WTC11 (cell line): Measurements from ENCODE around the gene ARHGEF38. TPM values are rescaled to one million over a fixed set of nuclear protein-coding genes. Genes with fewer than 3 reads are reported as not detected.

Source experiments
- ATAC-seq: fragments of 200-7000 bp; cut with Tn5 transposase; 2 replicates; pipeline ENCODE4 v1.10.0; 2021; ENCODE audit warnings: mild to moderate bottlenecking, moderate library complexity
- CTCF ChIA-PET: fragments of 300-600 bp; sonication (Branson Sonifier 250); formaldehyde crosslinking; loops from one replicate; lab custom pipeline; 2021; ENCODE audit warnings: antibody characterized with exemption; lab: Charles Lee
- POLR2A ChIA-PET: fragments of 350-600 bp; sonication (Branson Sonifier 250); formaldehyde crosslinking; loops from one replicate; lab custom pipeline; 2021; ENCODE audit warnings: antibody characterized with exemption; lab: Charles Lee
- DNase-seq: peaks from one replicate; pipeline ENCODE4 v3.0.0; 2021; ENCODE audit warnings: low spot score
- H3K27ac Mint-ChIP-seq: 2 replicates; pipeline ENCODE4 v1.8.0; 2021; ENCODE audit warnings: mixed read lengths
- H3K27me3 Mint-ChIP-seq: 2 replicates; pipeline ENCODE4 v1.8.0; 2021; ENCODE audit warnings: low read depth, mild to moderate bottlenecking, moderate library complexity, mixed read lengths
- H3K36me3 Mint-ChIP-seq: 2 replicates; pipeline ENCODE4 v1.8.0; 2021; ENCODE audit warnings: mixed read lengths
- H3K4me1 Mint-ChIP-seq: 2 replicates; pipeline ENCODE4 v1.8.0; 2022; ENCODE audit warnings: mixed read lengths
- H3K4me3 Mint-ChIP-seq: 2 replicates; pipeline ENCODE4 v1.8.0; 2021; ENCODE audit warnings: mild to moderate bottlenecking, moderate library complexity, mixed read lengths
- H3K9me3 Mint-ChIP-seq: 2 replicates; pipeline ENCODE4 v1.8.0; 2021; ENCODE audit warnings: mixed read lengths
- ATF1 ChIP-seq: sonication (generic); formaldehyde crosslinking; IDR thresholded peaks from 2 replicates; pipeline ENCODE4 v1.8.1; 2023; ENCODE audit warnings: mild to moderate bottlenecking, moderate library complexity, missing genetic modification reagents
- NR1H2 ChIP-seq: sonication (generic); formaldehyde crosslinking; IDR thresholded peaks from 2 replicates; pipeline ENCODE4 v1.9.0; 2021; ENCODE audit warnings: mild to moderate bottlenecking, moderate library complexity, missing genetic modification reagents
- RELA ChIP-seq: sonication (generic); formaldehyde crosslinking; IDR thresholded peaks from 2 replicates; pipeline ENCODE4 v1.8.1; 2022; ENCODE audit warnings: missing genetic modification reagents, mild to moderate bottlenecking, borderline replicate concordance
- RORB ChIP-seq: fragments of 250-450 bp; sonication (Bioruptor Pico); IDR thresholded peaks from 2 replicates; pipeline ENCODE4 v1.9.0; 2021; ENCODE audit warnings: mild to moderate bottlenecking
- SMAD4 ChIP-seq: sonication (generic); formaldehyde crosslinking; IDR thresholded peaks from 2 replicates; pipeline ENCODE4 v1.8.0; 2022; ENCODE audit warnings: mild to moderate bottlenecking, missing genetic modification reagents
- TEAD4 ChIP-seq: sonication (generic); formaldehyde crosslinking; IDR thresholded peaks from 2 replicates; pipeline ENCODE4 v1.8.0; 2022; ENCODE audit warnings: mild to moderate bottlenecking, missing genetic modification reagents
- ZNF121 ChIP-seq: sonication (generic); formaldehyde crosslinking; IDR thresholded peaks from 2 replicates; pipeline ENCODE4 v1.8.0; 2023; ENCODE audit warnings: missing genetic modification reagents
- ZNF232 ChIP-seq: sonication (generic); formaldehyde crosslinking; IDR thresholded peaks from 2 replicates; pipeline ENCODE4 v1.8.0; 2022; ENCODE audit warnings: mild to moderate bottlenecking, missing genetic modification reagents
- ZNF263 ChIP-seq: sonication (generic); formaldehyde crosslinking; IDR thresholded peaks from 2 replicates; pipeline ENCODE4 v1.8.1; 2022; ENCODE audit warnings: low read depth, mild to moderate bottlenecking, moderate library complexity, missing genetic modification reagents
- ZNF416 ChIP-seq: fragments of 250-450 bp; sonication (Bioruptor Pico); IDR thresholded peaks from 2 replicates; pipeline ENCODE4 v1.9.0; 2021; ENCODE audit warnings: mild to moderate bottlenecking, inconsistent platforms
- ZNF671 ChIP-seq: fragments of 250-450 bp; sonication (Bioruptor Pico); IDR thresholded peaks from 2 replicates; pipeline ENCODE4 v1.8.0; 2021; ENCODE audit warnings: mild to moderate bottlenecking
- total RNA-seq: library from RNA; stranded (reverse); gene quantifications from 3 replicates; pipeline ENCODE4 v1.2.3, GENCODE V29; 2021
- TF ChIP-seq, protein P1 (sequence below): sonication (generic); formaldehyde crosslinking; conservative IDR thresholded peaks from 2 replicates; pipeline ENCODE4 v1.8.1; 2022; ENCODE audit warnings: mild to moderate bottlenecking, missing genetic modification reagents
- TF ChIP-seq, protein P2 (sequence below): sonication (generic); formaldehyde crosslinking; IDR thresholded peaks from 2 replicates; pipeline ENCODE4 v1.8.0; 2022; ENCODE audit warnings: mild to moderate bottlenecking, missing genetic modification reagents
- TF ChIP-seq, protein P3 (sequence below): sonication (generic); formaldehyde crosslinking; IDR thresholded peaks from 2 replicates; pipeline ENCODE4 v1.8.1; 2022; ENCODE audit warnings: low read depth, missing genetic modification reagents, borderline replicate concordance
- TF ChIP-seq, protein P4 (sequence below): sonication (generic); formaldehyde crosslinking; IDR thresholded peaks from 2 replicates; pipeline ENCODE4 v1.8.0; 2022; ENCODE audit warnings: mild to moderate bottlenecking, missing genetic modification reagents
- TF ChIP-seq, protein P5 (sequence below): sonication (generic); formaldehyde crosslinking; IDR thresholded peaks from 2 replicates; pipeline ENCODE4 v1.8.0; 2022; ENCODE audit warnings: mild to moderate bottlenecking, missing genetic modification reagents
- TF ChIP-seq, protein P6 (sequence below): sonication (generic); formaldehyde crosslinking; conservative IDR thresholded peaks from 2 replicates; pipeline ENCODE4 v1.8.1; 2023; ENCODE audit warnings: mild to moderate bottlenecking, low read depth, missing genetic modification reagents, moderate library complexity

ARHGEF38 gene
- total RNA-seq, 1 experiment from 2014 or later = not detected

DNA sequence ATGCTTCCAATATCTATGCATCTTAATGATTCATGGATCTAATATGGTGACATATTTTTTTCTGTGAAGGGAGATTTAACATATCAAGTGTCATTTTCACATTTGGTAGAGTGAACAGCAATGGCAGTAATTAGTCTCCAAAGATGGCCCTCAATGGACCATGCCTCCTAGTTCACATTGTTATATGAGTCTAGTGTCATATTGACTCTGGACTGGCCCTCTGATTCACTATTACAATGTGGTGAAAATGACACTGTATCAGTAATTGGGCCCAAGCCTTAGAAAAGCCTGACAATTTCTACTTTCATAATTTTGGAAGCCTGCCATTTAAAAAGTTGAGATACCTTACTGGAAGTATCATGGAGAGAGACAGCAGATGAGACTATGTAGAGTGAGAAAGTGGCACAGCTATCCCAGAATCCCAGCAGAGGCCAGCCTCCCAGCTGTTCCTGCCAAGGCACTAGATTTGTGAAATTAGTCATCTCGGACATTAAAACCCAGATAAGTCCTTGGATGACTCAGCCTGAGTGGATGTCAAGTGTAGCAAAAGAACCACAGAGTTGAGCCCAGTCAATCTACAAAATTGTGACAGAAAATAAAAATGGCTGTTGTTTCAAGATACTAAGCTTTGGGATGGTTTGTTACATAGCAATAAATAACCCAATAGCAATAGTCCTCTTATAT, 68.4 kb downstream of the ARHGEF38 start:
- ChIA-PET CTCF (no interaction called here), POLR2A (no interaction called here)
- Mint-ChIP-seq H3K4me3 (no peak overlapping the region), H3K4me1 (peaks cover 5% of the 10 kb centered on the region), H3K27me3 (no peaks in the 10 kb centered on the region), H3K36me3 (no peaks in the 10 kb centered on the region), H3K27ac (no peak overlapping the region), H3K9me3 (peaks cover 4% of the 10 kb centered on the region; the same call in 1 of the 2 replicates)
- no peak for DNase-seq
- TF ChIP-seq RORB (CRISPR knock-in tag) = no peak
- TF ChIP-seq NR1H2 = no peak
- no peak for ATAC-seq

DNA sequence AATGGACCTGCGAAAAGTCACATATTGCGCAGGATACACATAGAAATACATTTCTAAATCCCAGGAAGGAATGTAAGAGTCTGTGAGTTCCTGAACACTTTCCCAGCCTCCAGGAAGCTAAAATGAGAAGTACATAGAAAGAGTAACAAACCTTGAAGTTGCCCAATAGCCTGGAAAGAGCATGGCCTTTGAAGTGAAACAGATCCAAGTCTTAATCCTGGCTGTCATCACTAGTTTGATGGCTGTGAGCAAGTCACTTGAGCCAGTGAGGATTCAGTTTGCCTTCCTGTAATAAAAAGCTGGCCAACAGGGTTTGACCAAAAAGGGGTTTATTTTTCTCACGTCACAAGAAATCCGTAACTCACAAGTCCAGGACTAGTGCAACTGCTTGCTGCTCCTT, 69.8 kb downstream of the ARHGEF38 start:
- CTCF ChIA-PET = no interaction called here
- no peak for TF ChIP-seq ATF1
- TF ChIP-seq, protein P1, sequence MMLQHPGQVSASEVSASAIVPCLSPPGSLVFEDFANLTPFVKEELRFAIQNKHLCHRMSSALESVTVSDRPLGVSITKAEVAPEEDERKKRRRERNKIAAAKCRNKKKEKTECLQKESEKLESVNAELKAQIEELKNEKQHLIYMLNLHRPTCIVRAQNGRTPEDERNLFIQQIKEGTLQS (CRISPR knock-in tag) = no peak
- no peak for TF ChIP-seq RELA (CRISPR knock-in tag)
- TF ChIP-seq, protein P2, sequence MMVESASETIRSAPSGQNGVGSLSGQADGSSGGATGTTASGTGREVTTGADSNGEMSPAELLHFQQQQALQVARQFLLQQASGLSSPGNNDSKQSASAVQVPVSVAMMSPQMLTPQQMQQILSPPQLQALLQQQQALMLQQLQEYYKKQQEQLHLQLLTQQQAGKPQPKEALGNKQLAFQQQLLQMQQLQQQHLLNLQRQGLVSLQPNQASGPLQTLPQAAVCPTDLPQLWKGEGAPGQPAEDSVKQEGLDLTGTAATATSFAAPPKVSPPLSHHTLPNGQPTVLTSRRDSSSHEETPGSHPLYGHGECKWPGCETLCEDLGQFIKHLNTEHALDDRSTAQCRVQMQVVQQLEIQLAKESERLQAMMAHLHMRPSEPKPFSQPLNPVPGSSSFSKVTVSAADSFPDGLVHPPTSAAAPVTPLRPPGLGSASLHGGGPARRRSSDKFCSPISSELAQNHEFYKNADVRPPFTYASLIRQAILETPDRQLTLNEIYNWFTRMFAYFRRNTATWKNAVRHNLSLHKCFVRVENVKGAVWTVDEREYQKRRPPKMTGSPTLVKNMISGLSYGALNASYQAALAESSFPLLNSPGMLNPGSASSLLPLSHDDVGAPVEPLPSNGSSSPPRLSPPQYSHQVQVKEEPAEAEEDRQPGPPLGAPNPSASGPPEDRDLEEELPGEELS (CRISPR knock-in tag) = no peak
- TF ChIP-seq, protein P3, sequence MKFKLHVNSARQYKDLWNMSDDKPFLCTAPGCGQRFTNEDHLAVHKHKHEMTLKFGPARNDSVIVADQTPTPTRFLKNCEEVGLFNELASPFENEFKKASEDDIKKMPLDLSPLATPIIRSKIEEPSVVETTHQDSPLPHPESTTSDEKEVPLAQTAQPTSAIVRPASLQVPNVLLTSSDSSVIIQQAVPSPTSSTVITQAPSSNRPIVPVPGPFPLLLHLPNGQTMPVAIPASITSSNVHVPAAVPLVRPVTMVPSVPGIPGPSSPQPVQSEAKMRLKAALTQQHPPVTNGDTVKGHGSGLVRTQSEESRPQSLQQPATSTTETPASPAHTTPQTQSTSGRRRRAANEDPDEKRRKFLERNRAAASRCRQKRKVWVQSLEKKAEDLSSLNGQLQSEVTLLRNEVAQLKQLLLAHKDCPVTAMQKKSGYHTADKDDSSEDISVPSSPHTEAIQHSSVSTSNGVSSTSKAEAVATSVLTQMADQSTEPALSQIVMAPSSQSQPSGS (CRISPR knock-in tag) = no peak
- no peak for TF ChIP-seq ZNF671 (CRISPR knock-in tag)
- TF ChIP-seq ZNF232 = no peak
- TF ChIP-seq ZNF263 (CRISPR knock-in tag) = no peak
- TF ChIP-seq, protein P4, sequence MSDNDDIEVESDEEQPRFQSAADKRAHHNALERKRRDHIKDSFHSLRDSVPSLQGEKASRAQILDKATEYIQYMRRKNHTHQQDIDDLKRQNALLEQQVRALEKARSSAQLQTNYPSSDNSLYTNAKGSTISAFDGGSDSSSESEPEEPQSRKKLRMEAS = no peak
- TF ChIP-seq, protein P5, sequence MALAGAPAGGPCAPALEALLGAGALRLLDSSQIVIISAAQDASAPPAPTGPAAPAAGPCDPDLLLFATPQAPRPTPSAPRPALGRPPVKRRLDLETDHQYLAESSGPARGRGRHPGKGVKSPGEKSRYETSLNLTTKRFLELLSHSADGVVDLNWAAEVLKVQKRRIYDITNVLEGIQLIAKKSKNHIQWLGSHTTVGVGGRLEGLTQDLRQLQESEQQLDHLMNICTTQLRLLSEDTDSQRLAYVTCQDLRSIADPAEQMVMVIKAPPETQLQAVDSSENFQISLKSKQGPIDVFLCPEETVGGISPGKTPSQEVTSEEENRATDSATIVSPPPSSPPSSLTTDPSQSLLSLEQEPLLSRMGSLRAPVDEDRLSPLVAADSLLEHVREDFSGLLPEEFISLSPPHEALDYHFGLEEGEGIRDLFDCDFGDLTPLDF = no peak
- no peak for TF ChIP-seq ZNF416 (CRISPR knock-in tag)
- no peak for TF ChIP-seq TEAD4 (CRISPR knock-in tag)
- TF ChIP-seq ZNF121 (CRISPR knock-in tag) = no peak
- no peak for TF ChIP-seq SMAD4 (CRISPR knock-in tag)
- TF ChIP-seq, protein P6, sequence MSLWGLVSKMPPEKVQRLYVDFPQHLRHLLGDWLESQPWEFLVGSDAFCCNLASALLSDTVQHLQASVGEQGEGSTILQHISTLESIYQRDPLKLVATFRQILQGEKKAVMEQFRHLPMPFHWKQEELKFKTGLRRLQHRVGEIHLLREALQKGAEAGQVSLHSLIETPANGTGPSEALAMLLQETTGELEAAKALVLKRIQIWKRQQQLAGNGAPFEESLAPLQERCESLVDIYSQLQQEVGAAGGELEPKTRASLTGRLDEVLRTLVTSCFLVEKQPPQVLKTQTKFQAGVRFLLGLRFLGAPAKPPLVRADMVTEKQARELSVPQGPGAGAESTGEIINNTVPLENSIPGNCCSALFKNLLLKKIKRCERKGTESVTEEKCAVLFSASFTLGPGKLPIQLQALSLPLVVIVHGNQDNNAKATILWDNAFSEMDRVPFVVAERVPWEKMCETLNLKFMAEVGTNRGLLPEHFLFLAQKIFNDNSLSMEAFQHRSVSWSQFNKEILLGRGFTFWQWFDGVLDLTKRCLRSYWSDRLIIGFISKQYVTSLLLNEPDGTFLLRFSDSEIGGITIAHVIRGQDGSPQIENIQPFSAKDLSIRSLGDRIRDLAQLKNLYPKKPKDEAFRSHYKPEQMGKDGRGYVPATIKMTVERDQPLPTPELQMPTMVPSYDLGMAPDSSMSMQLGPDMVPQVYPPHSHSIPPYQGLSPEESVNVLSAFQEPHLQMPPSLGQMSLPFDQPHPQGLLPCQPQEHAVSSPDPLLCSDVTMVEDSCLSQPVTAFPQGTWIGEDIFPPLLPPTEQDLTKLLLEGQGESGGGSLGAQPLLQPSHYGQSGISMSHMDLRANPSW = no peak
- TF ChIP-seq, all 79 proteins: peak for 0
- Mint-ChIP-seq H3K27me3 (no peaks in the 10 kb centered on the region; the same call in 1 of the 2 replicates), H3K4me3 (no peak overlapping the region), H3K4me1 (no peaks in the 10 kb centered on the region), H3K36me3 (no peaks in the 10 kb centered on the region), H3K27ac (no peak overlapping the region), H3K9me3 (no peaks in the 10 kb centered on the region)
- no peak for ATAC-seq
- DNase-seq = no peak
- POLR2A ChIA-PET = no interaction called here
